PC-9 (cell line): ENCODE measurements around the gene ARHGAP33.

Experiments
- EZH2 ChIP-seq: fragments of 200-600 bp; sonication (generic); IDR thresholded peaks from 2 replicates; pipeline ENCODE4 v1.8.0; 2017; ENCODE audit warnings: antibody characterized with exemption, low read depth
- TF ChIP-seq, protein P1 (sequence below): fragments of 200-600 bp; sonication (generic); conservative IDR thresholded peaks from 2 replicates; pipeline ENCODE4 v1.6.1; 2017; ENCODE audit warnings: mixed run types, antibody characterized with exemption, mild to moderate bottlenecking, moderate library complexity

DNA sequence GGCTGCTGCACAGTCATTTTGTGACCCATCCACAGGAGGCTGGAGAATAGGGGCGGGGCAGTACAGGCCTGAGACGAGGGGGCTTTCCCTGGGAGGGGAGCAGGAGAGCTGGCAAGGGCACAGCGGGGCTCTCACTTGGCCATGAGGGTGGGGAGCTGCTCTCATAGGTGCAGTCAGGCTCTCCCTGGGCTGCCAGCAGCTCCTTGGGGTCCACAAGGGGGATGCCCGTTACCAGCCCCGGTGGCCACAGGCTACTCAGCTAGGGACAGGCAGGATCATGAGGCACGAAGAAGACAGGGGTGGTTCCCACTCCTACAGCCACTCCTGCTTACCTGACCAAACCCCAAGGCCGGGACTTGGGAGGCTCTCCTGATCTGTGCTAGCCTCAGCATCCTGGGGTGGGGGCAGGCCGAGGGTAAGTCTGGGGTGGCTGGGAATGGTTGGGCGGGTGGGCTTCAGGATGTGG, 16.5 kb downstream of the ARHGAP33 start:
- TF ChIP-seq, protein P1, sequence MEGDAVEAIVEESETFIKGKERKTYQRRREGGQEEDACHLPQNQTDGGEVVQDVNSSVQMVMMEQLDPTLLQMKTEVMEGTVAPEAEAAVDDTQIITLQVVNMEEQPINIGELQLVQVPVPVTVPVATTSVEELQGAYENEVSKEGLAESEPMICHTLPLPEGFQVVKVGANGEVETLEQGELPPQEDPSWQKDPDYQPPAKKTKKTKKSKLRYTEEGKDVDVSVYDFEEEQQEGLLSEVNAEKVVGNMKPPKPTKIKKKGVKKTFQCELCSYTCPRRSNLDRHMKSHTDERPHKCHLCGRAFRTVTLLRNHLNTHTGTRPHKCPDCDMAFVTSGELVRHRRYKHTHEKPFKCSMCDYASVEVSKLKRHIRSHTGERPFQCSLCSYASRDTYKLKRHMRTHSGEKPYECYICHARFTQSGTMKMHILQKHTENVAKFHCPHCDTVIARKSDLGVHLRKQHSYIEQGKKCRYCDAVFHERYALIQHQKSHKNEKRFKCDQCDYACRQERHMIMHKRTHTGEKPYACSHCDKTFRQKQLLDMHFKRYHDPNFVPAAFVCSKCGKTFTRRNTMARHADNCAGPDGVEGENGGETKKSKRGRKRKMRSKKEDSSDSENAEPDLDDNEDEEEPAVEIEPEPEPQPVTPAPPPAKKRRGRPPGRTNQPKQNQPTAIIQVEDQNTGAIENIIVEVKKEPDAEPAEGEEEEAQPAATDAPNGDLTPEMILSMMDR = no peak
- no peak for TF ChIP-seq EZH2
